Subcutaneous adipose tissue (tissue), 4 donors: ENCODE results near the gene TMUB1. TPM values are rescaled to one million over a fixed set of nuclear protein-coding genes. Genes with fewer than 3 reads are reported as not detected.

Experiments used
- CTCF ChIP-seq: fragments of 450-650 bp; IDR thresholded peaks from one replicate; pipeline ENCODE4 v1.5.1; 2016; ENCODE audit warnings: low read depth, mild to moderate bottlenecking, control low read depth, antibody characterized with exemption, moderate library complexity
- total RNA-seq, 4 donors: library from RNA; depleted of rRNA; stranded (reverse); fragments of >200 nt; gene quantifications; one replicate each; pipeline ENCODE4 v1.1.0, GENCODE V29; 2016

The TMUB1 gene
- total RNA-seq, 4 donors from 2014 or later: 18.3 to 37.3 (median 31.5) TPM

GRCh38 chr7:151100921-151101320 is 17.6 kb upstream of the TMUB1 start:
- no peak for TF ChIP-seq CTCF

DNA sequence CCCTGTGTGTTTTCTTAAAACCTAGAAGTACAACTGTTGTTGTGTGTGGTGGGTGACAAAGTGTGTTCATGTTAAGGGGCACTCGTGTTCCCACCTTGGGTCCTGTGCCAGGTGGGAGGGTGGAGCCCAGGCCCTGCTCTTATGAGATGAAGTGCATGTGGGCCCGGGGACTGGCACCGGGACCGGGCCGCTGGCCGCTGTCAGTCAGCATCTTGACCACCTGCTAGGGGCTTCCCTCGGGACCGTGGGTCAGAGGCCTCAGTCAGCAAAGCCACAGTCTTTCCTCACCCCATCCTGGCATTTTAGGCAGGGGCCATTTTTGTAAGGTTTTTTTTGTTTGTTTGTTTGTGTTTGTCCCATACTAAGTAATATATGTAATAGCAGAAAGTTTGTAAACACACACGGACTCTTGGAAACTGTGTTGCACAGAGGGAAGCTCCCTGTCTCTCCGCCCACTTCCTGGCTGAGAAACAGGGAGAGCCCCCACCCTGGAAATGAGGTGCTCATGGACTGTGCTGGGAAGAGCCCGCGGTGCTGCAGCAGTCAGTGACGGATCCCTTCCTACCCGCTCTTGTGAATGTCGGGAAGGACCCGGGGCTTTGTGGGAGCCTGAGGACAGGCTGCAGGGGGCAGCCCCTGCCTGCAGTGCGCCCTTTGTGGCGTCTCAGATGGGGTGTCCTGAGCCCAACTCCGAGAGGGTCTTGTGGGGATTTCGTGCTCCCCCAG is 16.4 kb upstream of the TMUB1 start:
- TF ChIP-seq CTCF: no peak

DNA sequence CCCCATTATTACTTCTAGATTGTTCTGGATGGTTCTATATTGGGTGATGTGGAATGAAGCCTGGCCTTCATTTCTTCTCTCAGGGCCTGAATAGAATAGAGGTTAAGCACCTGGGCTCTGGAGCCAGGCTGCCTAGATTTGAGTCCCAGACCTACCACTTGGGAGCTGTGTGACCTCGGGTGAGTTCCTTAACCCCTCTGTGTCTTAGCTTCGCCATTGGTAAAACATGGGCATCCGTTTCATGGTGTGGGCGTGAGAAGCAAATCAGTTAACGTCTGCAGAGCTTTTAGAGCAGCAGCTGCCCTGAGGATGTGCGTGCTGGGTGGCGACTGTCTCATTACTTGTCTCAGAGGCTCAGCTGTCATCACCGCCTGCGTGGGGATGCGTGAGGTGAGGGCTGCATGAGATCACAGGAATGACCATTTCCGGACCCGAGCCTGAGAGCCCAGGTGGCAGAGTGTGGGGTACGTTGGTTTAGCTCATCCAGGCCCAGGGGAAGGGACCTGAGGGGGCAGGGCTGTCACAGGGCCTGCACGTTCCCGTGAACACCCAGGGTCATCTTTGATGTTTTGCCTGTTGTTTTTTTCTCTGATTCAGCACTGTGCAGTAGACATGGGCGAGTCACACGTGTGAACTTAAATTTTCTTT is 12.7 kb upstream of the TMUB1 start:
- no peak for TF ChIP-seq CTCF

DNA sequence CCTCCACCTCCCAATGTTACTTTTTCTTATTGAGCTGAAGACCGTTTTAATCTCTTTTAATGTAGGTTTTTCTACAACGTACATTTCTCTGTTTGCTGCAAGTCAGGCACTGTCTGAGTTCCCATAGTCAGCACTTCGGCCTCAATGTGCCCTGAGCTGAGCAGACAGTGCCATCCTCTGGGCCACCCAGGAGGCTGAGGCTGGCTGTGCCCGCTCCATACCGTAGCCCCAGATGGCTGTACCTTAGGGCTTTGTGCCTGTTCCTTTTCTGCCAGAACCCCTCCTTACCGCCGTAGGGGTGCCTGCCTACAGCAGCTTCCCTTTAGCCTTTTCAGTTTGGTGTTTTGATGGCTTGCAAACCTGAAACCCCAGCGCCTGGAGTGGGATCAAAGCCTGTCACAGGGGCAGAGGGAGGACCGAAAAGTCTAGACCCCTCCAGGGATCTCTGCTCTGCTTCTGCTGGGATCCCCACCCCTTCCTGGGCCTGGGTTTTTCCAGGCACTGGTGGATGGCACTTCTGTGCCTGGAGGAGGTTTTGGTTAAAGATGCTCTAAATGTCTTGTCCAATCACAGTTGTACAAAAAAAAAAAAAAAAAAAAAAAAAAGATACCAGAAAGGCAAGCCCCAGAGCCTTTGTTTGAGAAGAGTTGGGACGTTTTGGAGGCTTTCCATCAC is 12.0 kb upstream of the TMUB1 start:
- TF ChIP-seq CTCF: no peak

GRCh38 chr7:151094675-151095074 is 11.4 kb upstream of the TMUB1 start:
- no peak for TF ChIP-seq CTCF

- TF ChIP-seq CTCF: no peak
These were observed 10.5 kb upstream of the TMUB1 start for GRCh38 chr7:151093748-151094147.

GRCh38 chr7:151091988-151092387 is 8.7 kb upstream of the TMUB1 start:
- no peak for TF ChIP-seq CTCF
